Neural cell (in vitro differentiated cells): ENCODE measurements around the gene PKIB. TPM values are rescaled to one million over a fixed set of nuclear protein-coding genes. Genes with fewer than 3 reads are reported as not detected.

Source experiments
- H2AFZ ChIP-seq: fragments of 200-600, 300-800 bp; sonication (generic), shearing (Covaris generic); 2 replicates; pipeline ENCODE4 v1.6.0; 2014; ENCODE audit warnings: low read depth, mild to moderate bottlenecking, antibody characterized with exemption, low read length, moderate library complexity
- H3F3A ChIP-seq: fragments of 200-600 bp; shearing (Covaris generic); 2 replicates; pipeline ENCODE4 v1.6.1; 2016; ENCODE audit warnings: mild to moderate bottlenecking, moderate library complexity, mixed read lengths, antibody characterized with exemption, low read length; ENCODE audit not compliant: insufficient read depth, poor library complexity, severe bottlenecking
- H3K27ac ChIP-seq: fragments of 200-600, 300-800 bp; sonication (generic), shearing (Covaris generic); 2 replicates; pipeline ENCODE4 v1.5.1; 2014; ENCODE audit warnings: mild to moderate bottlenecking, low read length, moderate library complexity
- H3K27me3 ChIP-seq: fragments of 300-800, 200-600 bp; sonication (generic), shearing (Covaris generic); 2 replicates; pipeline ENCODE4 v1.6.0; 2014; ENCODE audit warnings: mild to moderate bottlenecking, low read depth, low read length, moderate library complexity; ENCODE audit not compliant: insufficient read depth
- H3K36me3 ChIP-seq: fragments of 300-800, 200-600 bp; sonication (generic), shearing (Covaris generic); 2 replicates; pipeline ENCODE4 v1.5.1; 2014; ENCODE audit warnings: mild to moderate bottlenecking, antibody characterized with exemption, low read length, moderate library complexity; ENCODE audit not compliant: insufficient read depth
- H3K4me2 ChIP-seq: fragments of 300-800, 200-600 bp; sonication (generic), shearing (Covaris generic); 2 replicates; pipeline ENCODE4 v1.6.0; 2014; ENCODE audit warnings: mild to moderate bottlenecking, low read length
- H3K4me3 ChIP-seq: fragments of 300-800, 200-600 bp; sonication (generic), shearing (Covaris generic); 2 replicates; pipeline ENCODE4 v1.5.1; 2014; ENCODE audit warnings: mild to moderate bottlenecking, low read length, moderate library complexity
- H3K79me2 ChIP-seq: fragments of 200-600 bp; shearing (Covaris generic); replicated peaks from 2 replicates; pipeline ENCODE4 v1.6.0; 2014; ENCODE audit warnings: mild to moderate bottlenecking, low read length, moderate library complexity; ENCODE audit not compliant: insufficient read depth
- H3K9ac ChIP-seq: fragments of 300-800, 200-600 bp; sonication (generic), shearing (Covaris generic); 2 replicates; pipeline ENCODE4 v1.6.1; 2016; ENCODE audit warnings: mild to moderate bottlenecking, low read length, mixed read lengths
- H3K9me2 ChIP-seq: fragments of 200-600 bp; shearing (Covaris generic); 2 replicates; pipeline ENCODE4 v1.6.1; 2016; ENCODE audit warnings: mild to moderate bottlenecking, low read length, mixed read lengths; ENCODE audit not compliant: insufficient read depth
- H3K9me3 ChIP-seq: fragments of 200-600, 300-800 bp; sonication (generic), shearing (Covaris generic); 2 replicates; pipeline ENCODE4 v1.6.1; 2016; ENCODE audit warnings: mild to moderate bottlenecking, mixed run types, low read length, moderate library complexity, mixed read lengths
- H4K20me1 ChIP-seq: fragments of 200-600 bp; shearing (Covaris generic); 2 replicates; pipeline ENCODE4 v1.6.1; 2016; ENCODE audit warnings: mild to moderate bottlenecking, mixed run types; ENCODE audit not compliant: insufficient read depth
- EP300 ChIP-seq: fragments of 450-650 bp; conservative IDR thresholded peaks from 2 replicates; pipeline ENCODE4 v1.6.1; 2014; ENCODE audit warnings: antibody characterized with exemption, mild to moderate bottlenecking, moderate library complexity; ENCODE audit not compliant: poor library complexity, severe bottlenecking
- EZH2 ChIP-seq: fragments of 200-600, 300-800 bp; shearing (Covaris generic), sonication (generic); IDR thresholded peaks from 2 replicates; pipeline ENCODE4 v1.6.1; 2014; ENCODE audit warnings: antibody characterized with exemption, low read length, borderline replicate concordance, mild to moderate bottlenecking; ENCODE audit not compliant: insufficient read depth, poor library complexity, severe bottlenecking
- MXI1 ChIP-seq: fragments of 450-650 bp; conservative IDR thresholded peaks from 2 replicates; pipeline ENCODE4 v1.6.1; 2014; ENCODE audit warnings: antibody characterized with exemption, mild to moderate bottlenecking; ENCODE audit not compliant: poor library complexity, severe bottlenecking
- POLR2AphosphoS5 ChIP-seq: IDR thresholded peaks from 2 replicates; pipeline ENCODE4 v1.6.1; 2012
- RAD21 ChIP-seq: fragments of 450-650 bp; conservative IDR thresholded peaks from 2 replicates; pipeline ENCODE4 v1.6.1; 2014; ENCODE audit warnings: antibody characterized with exemption, mild to moderate bottlenecking, moderate library complexity
- SMC3 ChIP-seq: fragments of 450-650 bp; conservative IDR thresholded peaks from 2 replicates; pipeline ENCODE4 v1.6.1; 2014; ENCODE audit warnings: antibody characterized with exemption, mild to moderate bottlenecking, moderate library complexity; ENCODE audit not compliant: poor library complexity
- TAF1 ChIP-seq: IDR thresholded peaks from 2 replicates; pipeline ENCODE4 v1.6.1; 2012; ENCODE audit warnings: low read depth
- polyA plus RNA-seq: library from polyadenylated mRNA; depleted of rRNA; stranded (reverse); fragments of >200 nt; gene quantifications from 2 replicates; pipeline ENCODE4 v1.2.3, GENCODE V29; 2014
- TF ChIP-seq, protein P1 (sequence below): IDR thresholded peaks from 2 replicates; pipeline ENCODE4 v1.6.1; 2012; ENCODE audit warnings: borderline replicate concordance
- TF ChIP-seq, protein P2 (sequence below): fragments of 450-650 bp; IDR thresholded peaks from 2 replicates; pipeline ENCODE4 v1.5.1; 2014; ENCODE audit warnings: antibody characterized with exemption, mild to moderate bottlenecking, moderate library complexity; ENCODE audit not compliant: poor library complexity, severe bottlenecking

The PKIB gene
- polyA plus RNA-seq, 1 donor from 2014 or later, result 22.8 TPM

DNA sequence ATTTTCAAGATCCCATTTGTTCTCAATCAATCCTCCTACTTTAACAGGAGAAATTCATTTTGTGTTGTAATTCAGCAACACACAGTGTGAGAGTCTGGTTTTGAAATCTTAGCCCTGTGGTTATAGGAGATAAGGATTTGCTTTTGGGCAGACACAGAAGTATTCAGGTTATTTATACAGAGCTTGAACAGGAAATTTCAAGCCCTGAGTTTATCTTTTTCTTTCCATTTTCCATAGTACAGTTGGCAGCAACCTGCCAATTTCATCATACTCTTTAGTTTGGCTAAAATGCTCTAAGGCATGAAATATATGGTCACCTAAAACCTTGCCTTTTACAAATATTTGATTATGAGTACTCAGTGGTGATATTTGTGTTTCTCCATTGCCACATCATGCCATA, 41.4 kb downstream of the PKIB start:
- H3K36me3 ChIP-seq, result no peaks in the 10 kb centered on the region
- no peaks in the 10 kb centered on the region for H3K9me2 ChIP-seq
- TF ChIP-seq SMC3 (no peak), TAF1 (no peak), EZH2 (no peak), POLR2AphosphoS5 (no peak), EP300 (no peak), RAD21 (no peak), MXI1 (no peak)
- TF ChIP-seq, protein P1, sequence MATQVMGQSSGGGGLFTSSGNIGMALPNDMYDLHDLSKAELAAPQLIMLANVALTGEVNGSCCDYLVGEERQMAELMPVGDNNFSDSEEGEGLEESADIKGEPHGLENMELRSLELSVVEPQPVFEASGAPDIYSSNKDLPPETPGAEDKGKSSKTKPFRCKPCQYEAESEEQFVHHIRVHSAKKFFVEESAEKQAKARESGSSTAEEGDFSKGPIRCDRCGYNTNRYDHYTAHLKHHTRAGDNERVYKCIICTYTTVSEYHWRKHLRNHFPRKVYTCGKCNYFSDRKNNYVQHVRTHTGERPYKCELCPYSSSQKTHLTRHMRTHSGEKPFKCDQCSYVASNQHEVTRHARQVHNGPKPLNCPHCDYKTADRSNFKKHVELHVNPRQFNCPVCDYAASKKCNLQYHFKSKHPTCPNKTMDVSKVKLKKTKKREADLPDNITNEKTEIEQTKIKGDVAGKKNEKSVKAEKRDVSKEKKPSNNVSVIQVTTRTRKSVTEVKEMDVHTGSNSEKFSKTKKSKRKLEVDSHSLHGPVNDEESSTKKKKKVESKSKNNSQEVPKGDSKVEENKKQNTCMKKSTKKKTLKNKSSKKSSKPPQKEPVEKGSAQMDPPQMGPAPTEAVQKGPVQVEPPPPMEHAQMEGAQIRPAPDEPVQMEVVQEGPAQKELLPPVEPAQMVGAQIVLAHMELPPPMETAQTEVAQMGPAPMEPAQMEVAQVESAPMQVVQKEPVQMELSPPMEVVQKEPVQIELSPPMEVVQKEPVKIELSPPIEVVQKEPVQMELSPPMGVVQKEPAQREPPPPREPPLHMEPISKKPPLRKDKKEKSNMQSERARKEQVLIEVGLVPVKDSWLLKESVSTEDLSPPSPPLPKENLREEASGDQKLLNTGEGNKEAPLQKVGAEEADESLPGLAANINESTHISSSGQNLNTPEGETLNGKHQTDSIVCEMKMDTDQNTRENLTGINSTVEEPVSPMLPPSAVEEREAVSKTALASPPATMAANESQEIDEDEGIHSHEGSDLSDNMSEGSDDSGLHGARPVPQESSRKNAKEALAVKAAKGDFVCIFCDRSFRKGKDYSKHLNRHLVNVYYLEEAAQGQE, result no peak
- TF ChIP-seq, protein P2, sequence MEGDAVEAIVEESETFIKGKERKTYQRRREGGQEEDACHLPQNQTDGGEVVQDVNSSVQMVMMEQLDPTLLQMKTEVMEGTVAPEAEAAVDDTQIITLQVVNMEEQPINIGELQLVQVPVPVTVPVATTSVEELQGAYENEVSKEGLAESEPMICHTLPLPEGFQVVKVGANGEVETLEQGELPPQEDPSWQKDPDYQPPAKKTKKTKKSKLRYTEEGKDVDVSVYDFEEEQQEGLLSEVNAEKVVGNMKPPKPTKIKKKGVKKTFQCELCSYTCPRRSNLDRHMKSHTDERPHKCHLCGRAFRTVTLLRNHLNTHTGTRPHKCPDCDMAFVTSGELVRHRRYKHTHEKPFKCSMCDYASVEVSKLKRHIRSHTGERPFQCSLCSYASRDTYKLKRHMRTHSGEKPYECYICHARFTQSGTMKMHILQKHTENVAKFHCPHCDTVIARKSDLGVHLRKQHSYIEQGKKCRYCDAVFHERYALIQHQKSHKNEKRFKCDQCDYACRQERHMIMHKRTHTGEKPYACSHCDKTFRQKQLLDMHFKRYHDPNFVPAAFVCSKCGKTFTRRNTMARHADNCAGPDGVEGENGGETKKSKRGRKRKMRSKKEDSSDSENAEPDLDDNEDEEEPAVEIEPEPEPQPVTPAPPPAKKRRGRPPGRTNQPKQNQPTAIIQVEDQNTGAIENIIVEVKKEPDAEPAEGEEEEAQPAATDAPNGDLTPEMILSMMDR, result no peak
- no peaks in the 10 kb centered on the region for H3K9me3 ChIP-seq
- H3K27me3 ChIP-seq, result no peaks in the 10 kb centered on the region
- no peak overlapping the region for H3K4me3 ChIP-seq
- no peaks in the 10 kb centered on the region for H4K20me1 ChIP-seq
- H3K4me2 ChIP-seq, result no peak overlapping the region
- H3K79me2 ChIP-seq, result no peaks in the 10 kb centered on the region
- H3F3A ChIP-seq, result no peaks in the 10 kb centered on the region
- no peak overlapping the region for H3K27ac ChIP-seq
- no peak overlapping the region for H2AFZ ChIP-seq
- H3K9ac ChIP-seq, result no peak overlapping the region

GRCh38 chr6:122652431-122652830, 42.2 kb downstream of the PKIB start:
- H3K4me2 ChIP-seq, result no peak overlapping the region

GRCh38 chr6:122653094-122653493, 42.9 kb downstream of the PKIB start:
- no peak for TF ChIP-seq MXI1
- TF ChIP-seq POLR2AphosphoS5, result no peak
- no peak for TF ChIP-seq EZH2
- TF ChIP-seq, protein P2, result no peak
- TF ChIP-seq TAF1, result no peak
- TF ChIP-seq RAD21, result no peak
- TF ChIP-seq EP300, result no peak
- TF ChIP-seq, protein P1, result no peak
- no peak for TF ChIP-seq SMC3
- Histone ChIP-seq H3K4me2 (no peak overlapping the region), H3K79me2 (no peaks in the 10 kb centered on the region), H3K27me3 (no peaks in the 10 kb centered on the region), H4K20me1 (no peaks in the 10 kb centered on the region), H3K27ac (no peak overlapping the region), H3K9me3 (no peaks in the 10 kb centered on the region), H3K9ac (no peak overlapping the region), H2AFZ (no peak overlapping the region), H3K4me3 (no peak overlapping the region), H3F3A (no peaks in the 10 kb centered on the region), H3K9me2 (no peaks in the 10 kb centered on the region), H3K36me3 (no peaks in the 10 kb centered on the region)

More at GRCh38 chr6:122652431-122652830, 42.2 kb downstream of the PKIB start:
- no peaks in the 10 kb centered on the region for H3F3A ChIP-seq
- no peaks in the 10 kb centered on the region for H3K27me3 ChIP-seq
- no peak overlapping the region for H2AFZ ChIP-seq
- H4K20me1 ChIP-seq, result no peaks in the 10 kb centered on the region
- no peak overlapping the region for H3K9ac ChIP-seq
- H3K9me2 ChIP-seq, result no peaks in the 10 kb centered on the region
- H3K4me3 ChIP-seq, result no peak overlapping the region
- H3K79me2 ChIP-seq, result no peaks in the 10 kb centered on the region
- H3K9me3 ChIP-seq, result no peaks in the 10 kb centered on the region
- H3K36me3 ChIP-seq, result no peaks in the 10 kb centered on the region
- no peak for TF ChIP-seq RAD21
- no peak overlapping the region for H3K27ac ChIP-seq
